ENCODE data around the gene KLK1. TPM values are rescaled to one million over a fixed set of nuclear protein-coding genes. Genes with fewer than 3 reads are reported as not detected.
A peak's percentile ranks its signal among the peaks of the same experiment; 100 is the strongest.

Gene KLK1
- total and polyA plus RNA-seq, 2 of the 13 experiments (the other 11 are each of a cell fraction or from before 2014, with no cell fraction given): not detected

GRCh38 chr19:50791594-50792271, 31.9 kb downstream of the KLK1 start (continued):
- TF ChIP-seq ZNF362 (CRISPR knock-in tag; IDR thresholded peaks at IDR 0.05; ENCODE audit: borderline replicate concordance): no peak
- TF ChIP-seq E2F5 (CRISPR knock-in tag; conservative IDR thresholded peaks at IDR 0.05): no peak
- TF ChIP-seq ZNF12 (CRISPR knock-in tag; IDR thresholded peaks at IDR 0.05): no peak
- no peak for TF ChIP-seq ARHGAP35 (CRISPR knock-in tag; IDR thresholded peaks at IDR 0.05; ENCODE audit: borderline replicate concordance)
- TF ChIP-seq MXI1 (IDR thresholded peaks at IDR 0.05; ENCODE audit: borderline replicate concordance, low read depth, low read length): no peak
- no peak for TF ChIP-seq TRAFD1 (CRISPR knock-in tag; IDR thresholded peaks at IDR 0.05; ENCODE audit: borderline replicate concordance)
- TF ChIP-seq SP140L (CRISPR knock-in tag; IDR thresholded peaks at IDR 0.05; ENCODE audit: borderline replicate concordance): no peak
- TF ChIP-seq ZNF143 (CRISPR knock-in tag; IDR thresholded peaks at IDR 0.05): no peak
- no peak for TF ChIP-seq ZBTB10 (CRISPR knock-in tag; IDR thresholded peaks at IDR 0.05; ENCODE audit: borderline replicate concordance)
- no peak for TF ChIP-seq MTF2 (CRISPR knock-in tag; IDR thresholded peaks at IDR 0.05; ENCODE audit: borderline replicate concordance)
- 0 out of 2 replicates have a peak, but pooled peaks have one; percentile 34 for TF ChIP-seq PITX1 (CRISPR knock-in tag; IDR thresholded peaks at IDR 0.05)
- 0 out of 2 replicates have a peak, but pooled peaks have one; percentile 11 for TF ChIP-seq ZNF501 (CRISPR knock-in tag; IDR thresholded peaks at IDR 0.05)
- TF ChIP-seq POLR2A (IDR thresholded peaks at IDR 0.05; ENCODE audit: insufficient read depth in 1 of 2, low read depth in 2 of 2, low read length in 2 of 2): no peak
- no peak for TF ChIP-seq ZNF280D (CRISPR knock-in tag; IDR thresholded peaks at IDR 0.05)
- TF ChIP-seq ATF7-NPFF (CRISPR knock-in tag; IDR thresholded peaks at IDR 0.05; ENCODE audit: low read depth): no peak

All from HepG2 (cell line).